GM12892 (cell line): ENCODE results near the gene EPN1.

Experiments
- DNase-seq: peaks from one replicate; pipeline ENCODE4 v3.0.0; 2011; ENCODE audit not compliant: insufficient read length
- FAIRE-seq: peaks from 2 replicates; lab custom pipeline; 2011; peaks lifted over from hg19 to GRCh38; lab: Jason Lieb, UNC
- POLR2A ChIP-seq: IDR thresholded peaks from 2 replicates; pipeline ENCODE4 v1.6.1; 2011; ENCODE audit warnings: low read depth, low read length, control low read depth
- POLR2AphosphoS5 ChIP-seq: IDR thresholded peaks from 2 replicates; pipeline ENCODE4 v1.6.1; 2011; ENCODE audit warnings: low read depth, low read length, control low read depth
- TAF1 ChIP-seq: IDR thresholded peaks from 2 replicates; pipeline ENCODE4 v1.6.1; 2011; ENCODE audit warnings: low read depth, mild to moderate bottlenecking, control low read depth, low read length, borderline replicate concordance

The EPN1 gene

DNA sequence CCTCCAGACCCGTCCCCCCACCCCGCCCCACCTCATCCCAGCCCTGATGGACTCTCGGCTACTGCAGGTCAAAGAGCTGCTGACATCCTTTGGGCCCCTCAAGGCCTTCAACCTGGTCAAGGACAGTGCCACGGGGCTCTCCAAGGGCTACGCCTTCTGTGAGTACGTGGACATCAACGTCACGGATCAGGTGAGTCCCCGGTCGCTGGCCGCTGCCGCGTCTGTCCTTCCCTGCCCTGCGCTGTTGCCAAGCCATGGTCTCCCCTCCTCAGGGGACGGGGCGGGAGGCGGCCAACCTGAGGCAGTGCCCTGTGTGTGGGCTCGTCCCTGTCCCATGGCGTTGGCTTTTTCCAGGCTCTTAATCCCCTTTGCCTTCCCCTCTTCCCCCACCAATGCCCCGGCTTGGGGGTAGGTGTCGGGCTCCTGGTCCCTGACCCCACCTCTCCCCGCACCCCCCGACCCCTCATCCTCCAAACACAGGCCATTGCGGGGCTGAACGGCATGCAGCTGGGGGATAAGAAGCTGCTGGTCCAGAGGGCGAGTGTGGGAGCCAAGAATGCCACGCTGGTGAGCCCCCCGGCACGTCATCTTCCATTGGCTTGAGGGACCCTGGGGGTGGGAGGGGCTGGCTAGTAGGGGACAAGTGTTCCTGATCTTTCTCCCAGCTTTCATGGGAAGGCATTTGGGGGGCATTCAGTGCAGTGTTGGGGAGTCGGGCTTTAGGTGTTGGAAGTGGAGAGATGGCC is 6.2 kb upstream of the EPN1 start:
- FAIRE-seq, result no peak
- TF ChIP-seq POLR2AphosphoS5 (peak; percentile 1; the same call in 1 of the 2 replicates), TAF1 (no peak), POLR2A (0 out of 2 replicates have a peak, but pooled peaks have one; percentile 9)
- no peak for DNase-seq

DNA sequence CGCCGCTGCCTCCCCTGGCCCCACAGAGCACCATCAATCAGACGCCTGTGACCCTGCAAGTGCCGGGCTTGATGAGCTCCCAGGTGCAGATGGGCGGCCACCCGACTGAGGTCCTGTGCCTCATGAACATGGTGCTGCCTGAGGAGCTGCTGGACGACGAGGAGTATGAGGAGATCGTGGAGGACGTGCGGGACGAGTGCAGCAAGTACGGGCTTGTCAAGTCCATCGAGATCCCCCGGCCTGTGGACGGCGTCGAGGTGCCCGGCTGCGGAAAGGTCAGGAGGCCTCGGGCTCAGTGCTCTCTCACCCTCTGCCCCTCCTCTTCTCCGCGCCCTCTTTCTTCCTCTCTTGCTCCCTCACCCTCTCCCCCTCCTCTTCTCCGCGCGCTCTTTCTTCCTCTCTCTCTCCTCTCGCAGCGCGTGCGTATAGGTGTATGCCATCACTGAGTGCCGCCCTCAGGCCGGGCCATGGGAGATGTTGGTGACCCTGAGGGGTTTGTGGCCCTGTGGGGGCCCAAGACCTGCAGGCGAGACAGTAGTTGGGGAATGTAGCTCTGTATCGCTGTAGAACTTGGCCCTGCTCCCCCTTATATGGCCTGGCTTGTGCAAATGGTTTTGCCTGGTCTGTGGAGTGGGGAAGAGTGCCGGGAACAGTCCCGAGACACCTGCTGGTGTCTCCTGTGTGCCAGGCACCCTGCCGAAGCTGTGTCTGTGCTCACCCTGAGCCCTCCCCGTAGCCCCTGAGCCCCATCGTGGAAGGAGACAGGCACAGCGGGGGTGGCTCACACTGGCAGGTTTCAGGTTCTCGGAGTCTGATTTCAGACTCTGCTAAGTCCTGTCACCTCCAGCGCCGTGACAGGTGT is 5.4 kb upstream of the EPN1 start:
- DNase-seq (no peak), FAIRE-seq (no peak)
- TF ChIP-seq POLR2A (no peak), POLR2AphosphoS5 (peak; percentile 14; the same call in 1 of the 2 replicates), TAF1 (no peak)

DNA sequence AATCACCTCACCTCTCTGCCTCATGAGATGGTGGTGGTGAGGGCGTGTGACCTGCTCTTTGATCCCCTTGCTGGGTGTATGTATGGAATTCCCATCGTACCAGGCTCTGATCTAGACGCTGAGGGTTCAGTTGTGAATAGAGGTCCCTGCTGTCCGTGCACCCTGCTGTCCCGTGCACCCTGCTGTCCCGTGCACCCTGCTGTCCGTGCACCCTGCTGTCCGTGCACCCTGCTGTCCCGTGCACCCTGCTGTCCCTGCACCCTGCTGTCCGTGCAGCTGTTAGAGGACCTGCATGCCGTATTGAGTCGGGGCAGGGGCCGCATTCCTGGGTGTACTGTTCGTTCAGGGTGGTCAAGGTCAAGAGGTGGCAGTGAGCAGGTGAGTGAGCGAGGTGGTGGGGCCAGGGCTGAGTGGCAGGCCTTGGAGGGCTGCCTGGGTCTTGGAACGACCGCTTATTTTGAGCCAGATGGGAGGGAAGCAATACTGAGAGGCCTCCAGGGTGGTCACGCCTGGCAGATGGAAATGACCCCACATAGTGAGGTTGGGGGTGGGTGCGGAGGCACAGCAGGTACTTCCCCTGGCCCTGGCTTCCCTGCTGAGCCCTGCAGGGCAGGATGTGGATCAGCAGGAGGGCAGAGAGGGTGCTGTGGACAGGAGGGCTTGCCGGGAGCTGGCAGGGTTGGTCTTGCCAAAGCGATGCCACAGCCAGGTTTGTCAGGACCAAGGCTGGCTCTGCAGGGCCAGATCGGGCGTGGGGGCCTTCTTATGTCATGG is 4.6 kb upstream of the EPN1 start:
- peak; percentile 73 for FAIRE-seq
- no peak for DNase-seq
- TF ChIP-seq POLR2AphosphoS5, result no peak; the same call in 1 of the 2 replicates
- no peak for TF ChIP-seq TAF1
- no peak for TF ChIP-seq POLR2A

DNA sequence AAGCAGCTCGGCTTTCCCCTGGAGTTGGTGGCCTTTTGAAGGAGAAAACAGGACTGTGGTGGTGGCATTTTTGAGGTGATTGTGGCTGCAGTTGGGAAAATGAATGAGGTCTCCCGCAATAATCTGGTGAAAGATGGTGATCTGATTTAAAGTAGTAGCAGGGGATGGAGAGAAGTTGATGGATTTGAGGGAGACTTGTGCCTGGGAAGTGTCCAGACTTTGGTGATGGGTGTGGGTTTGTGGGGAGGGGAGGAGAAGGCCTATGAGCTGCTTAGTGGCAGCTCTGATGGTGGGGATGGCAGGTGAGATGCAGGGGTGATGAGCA is 4.0 kb upstream of the EPN1 start:
- DNase-seq (no peak), FAIRE-seq (no peak)
- TF ChIP-seq POLR2AphosphoS5, result no peak
- no peak for TF ChIP-seq POLR2A
- TF ChIP-seq TAF1, result no peak

DNA sequence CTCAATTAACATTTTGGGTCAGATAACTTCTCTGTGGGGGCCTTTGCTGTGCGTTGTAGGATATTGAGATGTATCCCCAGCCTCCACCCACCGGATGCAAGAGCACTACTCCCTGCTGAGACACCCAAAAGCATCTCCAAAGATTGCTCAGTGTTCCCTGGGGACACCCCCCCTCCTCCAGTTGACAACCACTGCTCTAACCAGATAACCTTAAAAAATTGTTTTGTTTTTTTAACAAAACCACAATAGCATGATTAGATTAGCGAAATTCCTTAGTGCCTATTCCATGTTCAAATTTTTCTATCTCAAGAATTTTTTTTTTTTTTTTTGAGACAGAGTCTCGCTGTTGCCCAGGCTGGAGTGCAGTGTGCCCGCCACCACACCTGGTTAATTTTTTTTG is 2.6 kb upstream of the EPN1 start:
- TF ChIP-seq POLR2A, result no peak
- no peak for TF ChIP-seq POLR2AphosphoS5
- no peak for TF ChIP-seq TAF1
- FAIRE-seq, result no peak
- DNase-seq, result no peak

DNA sequence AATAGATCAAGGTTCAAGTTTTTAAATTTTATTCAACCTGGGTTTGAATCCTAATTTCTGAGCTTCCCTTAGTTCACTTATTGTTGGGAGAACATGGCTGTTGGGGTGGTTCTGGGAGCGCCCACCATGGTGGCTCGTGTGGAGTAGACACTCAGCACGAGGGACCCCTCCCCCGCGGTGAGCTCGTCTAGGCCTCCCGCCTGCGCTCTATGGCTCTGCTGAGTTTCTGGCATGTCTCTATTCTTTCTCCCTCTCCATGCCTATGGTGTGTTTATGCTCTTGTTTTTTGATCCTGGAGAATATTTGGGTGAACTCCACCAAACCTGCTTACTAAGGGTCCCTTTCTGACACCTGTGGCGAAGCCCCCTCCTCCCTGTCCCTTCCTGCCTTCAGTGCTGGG is 1.6 kb upstream of the EPN1 start:
- TF ChIP-seq POLR2AphosphoS5 (no peak), TAF1 (no peak), POLR2A (no peak)
- DNase-seq, result no peak
- no peak for FAIRE-seq

DNA sequence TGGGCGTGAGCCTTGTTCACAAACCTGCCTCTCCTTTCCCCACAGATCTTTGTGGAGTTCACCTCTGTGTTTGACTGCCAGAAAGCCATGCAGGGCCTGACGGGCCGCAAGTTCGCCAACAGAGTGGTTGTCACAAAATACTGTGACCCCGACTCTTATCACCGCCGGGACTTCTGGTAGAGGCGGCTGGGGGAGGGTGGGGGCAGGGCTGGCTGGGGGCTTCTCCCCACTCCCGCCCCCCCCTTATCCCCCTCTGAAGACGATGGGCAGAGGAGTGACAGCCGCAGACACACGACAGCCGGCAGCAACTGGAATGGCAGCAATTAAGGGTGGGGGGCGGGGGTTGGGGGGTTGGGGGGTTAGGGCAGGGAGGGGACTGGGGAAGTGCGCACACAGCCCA is 1.1 kb upstream of the EPN1 start:
- no peak for DNase-seq
- FAIRE-seq, result no peak
- TF ChIP-seq POLR2A (no peak), TAF1 (no peak), POLR2AphosphoS5 (no peak)

DNA sequence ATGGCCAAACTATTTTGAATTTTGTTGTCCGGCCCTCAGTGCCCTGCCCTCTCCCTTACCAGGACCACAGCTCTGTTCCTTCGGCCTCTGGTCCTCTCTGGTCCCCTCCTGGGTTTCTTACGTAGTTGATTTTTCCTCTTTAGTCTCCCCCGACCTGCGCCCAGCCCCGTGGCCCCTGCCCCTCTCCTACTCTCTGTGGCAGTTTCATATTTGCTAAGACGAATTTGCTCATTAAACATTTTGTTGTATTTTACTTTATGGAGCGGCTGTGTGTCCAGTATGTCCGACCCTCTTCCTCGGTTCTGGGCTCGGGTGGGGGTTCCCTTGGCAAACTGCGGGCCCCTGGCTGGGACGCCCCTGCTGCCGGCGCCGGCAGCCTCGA is 576 bp upstream of the EPN1 start:
- no peak for FAIRE-seq
- no peak for DNase-seq
- TF ChIP-seq POLR2A, result no peak
- no peak for TF ChIP-seq POLR2AphosphoS5
- TF ChIP-seq TAF1, result no peak

DNA sequence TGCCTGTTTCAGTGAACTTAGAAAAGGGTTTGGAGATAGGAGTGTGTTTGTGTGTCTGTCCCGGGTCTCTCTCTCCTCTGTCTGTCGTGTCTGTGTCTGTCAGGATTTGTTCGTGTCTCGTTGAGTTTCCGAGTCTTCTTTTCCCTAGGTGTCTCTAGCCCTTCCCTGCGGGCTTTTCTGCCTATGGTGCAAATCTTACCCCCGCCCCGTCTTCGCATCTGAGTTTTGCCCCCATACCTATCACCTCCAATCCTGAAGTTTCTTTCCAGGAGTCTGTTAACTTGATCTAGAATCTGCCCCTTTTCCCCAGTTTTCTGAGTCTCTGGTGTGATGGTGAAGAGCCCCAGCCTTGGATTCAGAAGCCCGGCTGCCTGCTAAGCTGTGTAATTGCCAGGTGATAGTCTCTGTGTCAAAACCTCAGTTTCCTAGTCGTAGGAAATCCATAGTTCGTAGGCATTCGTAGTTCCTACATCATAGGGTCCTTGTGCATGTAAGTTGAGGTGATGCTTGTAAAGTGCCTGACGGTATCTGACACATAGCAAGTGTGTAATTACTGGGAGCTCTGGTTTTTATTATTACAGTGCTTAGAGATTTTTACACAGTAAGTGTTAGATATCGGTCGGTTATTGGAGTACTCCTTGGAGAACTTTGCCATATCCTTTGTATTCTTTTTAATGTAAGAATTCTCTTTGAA is 782 bp downstream of the EPN1 start:
- no peak for TF ChIP-seq POLR2A
- TF ChIP-seq POLR2AphosphoS5, result no peak
- no peak for TF ChIP-seq TAF1
- FAIRE-seq, result peak; percentile 33
- no peak for DNase-seq

DNA sequence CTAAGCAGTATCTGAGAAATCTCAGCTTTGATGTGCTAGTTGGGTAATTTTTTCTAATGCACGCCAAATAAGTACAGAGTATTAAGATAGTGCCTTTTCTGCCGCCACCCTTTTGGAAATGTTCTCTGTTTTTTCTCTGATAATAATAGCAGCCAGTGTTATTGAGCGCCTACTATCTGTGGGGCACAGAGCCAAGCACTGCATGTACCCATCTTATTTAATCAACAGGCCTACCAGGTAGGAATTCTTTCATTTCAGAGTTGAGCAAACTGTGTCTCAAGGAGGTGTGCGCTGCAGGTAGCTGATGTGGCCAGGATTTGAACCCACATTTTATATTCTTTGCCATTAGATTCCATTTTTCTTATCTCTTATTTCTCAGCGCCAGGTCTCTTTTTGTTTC is 1.4 kb downstream of the EPN1 start:
- DNase-seq (no peak), FAIRE-seq (no peak)
- no peak for TF ChIP-seq POLR2A
- no peak for TF ChIP-seq TAF1
- TF ChIP-seq POLR2AphosphoS5, result no peak
